ENCODE results near the gene STAG3.
"Not testable (repeated sequence)": the region's sequence is repeated elsewhere in the genome, so short reads cannot be mapped to it uniquely, and the experiment has no call there.

STAG3 gene

DNA sequence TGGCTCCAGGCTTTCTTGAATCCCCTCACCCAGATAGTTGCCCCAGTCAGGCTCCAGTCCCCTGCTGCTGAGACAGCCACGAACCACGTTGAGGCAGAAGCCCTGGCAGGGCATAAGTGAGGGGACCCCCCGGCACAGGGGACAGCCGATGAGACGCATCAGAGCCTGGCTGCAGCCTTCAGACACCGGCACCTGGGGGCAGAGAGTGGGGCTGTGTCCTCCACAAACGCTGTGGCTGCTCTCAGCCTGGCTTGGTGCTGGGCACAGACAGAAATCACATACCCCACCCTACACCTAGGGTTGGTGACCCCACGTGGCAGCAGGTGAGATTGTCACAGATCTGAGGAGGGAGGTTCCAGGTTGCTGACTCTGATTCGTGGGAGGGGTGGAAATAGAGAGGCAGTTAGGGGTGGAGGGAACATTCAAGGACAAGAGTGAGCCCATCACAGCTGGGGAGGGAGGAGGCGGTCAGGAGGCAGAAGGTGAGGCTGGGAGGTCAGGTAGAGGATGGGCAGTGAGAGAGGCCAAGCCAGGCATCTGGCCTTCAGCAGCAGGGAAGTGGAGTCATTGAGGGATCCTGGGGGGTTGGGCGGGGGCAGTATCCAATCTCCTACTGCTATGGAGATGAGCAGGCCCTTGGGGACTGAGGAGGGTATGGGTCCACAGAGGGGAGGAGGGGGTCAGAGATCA lies 3.8 kb upstream of the STAG3 start:
- no peak for DNase-seq (ENCODE audit: low spot score)

GRCh38 chr7:100174582-100174981 lies 3.1 kb upstream of the STAG3 start:
- no peak for DNase-seq (ENCODE audit: low spot score)

DNA sequence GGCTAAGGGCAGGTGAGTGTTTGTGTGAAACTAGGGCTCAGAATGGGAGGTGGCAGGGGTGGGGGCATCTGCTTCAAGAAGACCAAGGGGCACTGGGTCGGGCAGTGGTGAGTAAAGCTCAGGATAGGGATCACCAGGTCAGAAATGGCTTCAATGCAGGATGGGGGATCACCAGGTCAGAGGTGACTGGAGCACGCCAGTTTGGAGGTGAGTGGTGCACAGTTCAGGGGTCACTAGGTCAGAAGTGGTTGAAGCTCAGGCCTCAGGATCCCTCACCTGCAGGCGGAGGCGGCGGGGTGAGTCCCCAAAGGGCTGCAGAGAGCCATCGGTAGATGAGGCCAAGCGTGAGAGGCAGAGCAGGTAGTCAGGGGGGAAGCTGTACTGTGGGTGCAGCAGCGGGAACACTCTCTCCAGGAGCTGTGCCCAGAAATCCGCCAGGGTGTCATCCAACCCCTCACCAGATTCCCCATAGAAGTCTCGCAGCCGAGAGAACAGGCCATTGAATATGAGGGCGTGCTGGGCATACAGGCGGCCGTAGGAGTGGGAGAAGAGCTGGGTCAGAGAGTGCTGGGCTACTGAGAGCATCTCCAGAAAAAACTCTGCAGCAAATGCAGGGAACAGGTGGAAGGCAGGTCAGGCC lies 2.3 kb upstream of the STAG3 start:
- no peak for DNase-seq (ENCODE audit: low spot score)

DNA sequence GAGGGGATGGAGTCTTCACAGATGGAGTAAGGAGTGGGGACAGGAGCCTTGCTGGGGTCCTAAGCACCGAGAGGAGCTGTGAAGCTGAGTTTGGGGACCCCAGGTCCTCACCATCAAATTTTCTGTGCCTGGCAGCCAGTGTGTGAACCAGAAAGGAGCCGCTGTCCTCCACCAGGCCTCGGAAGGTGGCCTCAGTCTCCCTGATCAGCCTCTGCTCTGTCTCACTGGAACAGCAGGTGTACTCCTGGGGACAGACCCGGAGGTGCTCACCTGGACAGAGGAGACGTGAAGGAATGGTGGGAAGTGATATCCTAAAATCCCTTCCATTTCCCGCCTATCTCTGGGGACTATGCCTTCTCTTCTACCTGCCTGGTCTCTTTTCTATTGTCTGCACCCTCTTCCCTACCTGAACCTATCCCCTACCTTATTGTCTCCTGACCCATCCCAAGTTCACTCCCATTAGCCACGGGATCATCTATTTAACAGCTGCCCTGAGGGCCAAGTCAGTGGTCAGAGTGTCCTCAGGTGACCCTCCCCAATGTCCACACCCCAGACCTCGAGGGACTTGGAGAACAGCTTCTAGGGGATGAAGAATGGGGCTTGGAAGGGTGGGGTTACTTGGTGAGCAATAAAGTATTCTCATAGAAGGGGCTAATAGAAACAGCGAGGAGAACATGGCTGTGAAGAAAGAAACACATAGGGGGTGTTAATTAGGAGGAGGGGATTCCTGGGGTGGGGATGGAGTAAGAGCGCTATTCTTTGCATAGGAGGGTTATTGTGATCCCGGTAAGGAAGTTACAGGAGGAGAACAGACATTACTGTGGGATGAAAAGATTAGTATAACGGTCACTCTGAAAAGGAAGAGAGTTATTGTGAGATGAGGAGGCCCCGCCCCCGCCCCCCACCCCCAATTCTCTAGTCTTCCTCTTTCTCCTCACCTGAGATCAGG lies 1.3 kb upstream of the STAG3 start:
- DNase-seq (ENCODE audit: low spot score) = no peak

GRCh38 chr7:100180084-100180483 lies 2.4 kb downstream of the STAG3 start:
- DNase-seq (ENCODE audit: low spot score) = not testable (repeated sequence)

DNA sequence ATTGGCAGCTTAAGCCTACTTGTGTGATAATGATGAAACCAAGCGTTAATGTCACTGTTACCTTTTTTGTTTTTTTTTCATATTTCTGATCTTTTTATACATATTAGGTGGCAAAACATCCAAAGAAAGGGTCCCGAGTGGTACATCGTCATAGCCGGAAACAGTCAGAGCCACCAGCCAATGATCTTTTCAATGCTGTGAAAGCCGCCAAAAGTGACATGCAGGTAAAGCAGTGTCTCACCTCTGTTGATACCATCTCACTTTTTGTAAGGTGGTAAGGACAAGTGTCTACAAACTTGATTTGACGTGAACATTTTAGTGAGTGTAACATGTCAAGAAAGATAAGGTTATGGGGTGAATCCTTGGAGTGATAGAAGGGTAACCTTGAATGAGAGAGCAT lies 4.9 kb downstream of the STAG3 start:
- not testable (repeated sequence) for DNase-seq (ENCODE audit: low spot score)

DNA sequence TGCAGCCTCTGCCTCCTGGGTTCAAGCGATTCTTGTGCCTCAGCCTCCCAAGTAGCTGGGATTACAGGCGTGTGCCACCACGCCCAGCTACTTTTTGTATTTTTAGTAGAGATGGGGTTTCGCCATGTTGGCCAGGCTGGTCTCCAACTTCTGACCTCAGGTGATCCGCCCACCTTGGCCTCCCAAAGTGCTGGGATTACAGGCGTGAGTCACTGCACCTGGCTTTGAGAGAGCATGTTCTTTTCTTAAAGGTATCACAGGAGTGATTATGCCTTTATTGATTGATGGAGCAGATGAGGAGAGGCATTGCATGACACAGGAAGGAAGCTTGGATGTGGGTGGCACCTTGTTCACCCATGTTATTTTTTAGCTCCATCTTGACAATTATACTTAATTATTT lies 5.4 kb downstream of the STAG3 start:
- DNase-seq (ENCODE audit: low spot score) = not testable (repeated sequence)

GRCh38 chr7:100185726-100186125 lies 8.0 kb downstream of the STAG3 start:
- DNase-seq (ENCODE audit: low spot score) = no peak

DNA sequence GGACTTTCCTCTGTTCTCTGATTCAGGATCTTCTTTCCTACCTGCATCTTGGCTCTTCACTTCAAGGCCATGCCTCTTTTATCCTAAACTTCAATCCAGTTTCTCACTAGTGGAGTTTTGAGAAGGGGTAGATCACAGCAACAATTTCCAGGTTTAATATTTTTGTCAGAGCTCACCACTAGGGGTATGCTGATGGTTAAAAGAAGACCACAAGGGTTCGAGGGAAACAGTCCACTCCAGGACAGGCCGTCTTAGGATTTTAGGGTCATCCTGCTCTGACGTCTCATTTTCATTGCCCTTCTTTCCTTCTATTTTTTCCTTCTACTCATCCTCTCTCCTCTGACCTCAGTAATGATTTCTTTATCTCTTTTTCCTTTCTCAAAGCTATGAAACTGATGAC lies 11.3 kb downstream of the STAG3 start:
- DNase-seq (ENCODE audit: low spot score) = no peak

DNA sequence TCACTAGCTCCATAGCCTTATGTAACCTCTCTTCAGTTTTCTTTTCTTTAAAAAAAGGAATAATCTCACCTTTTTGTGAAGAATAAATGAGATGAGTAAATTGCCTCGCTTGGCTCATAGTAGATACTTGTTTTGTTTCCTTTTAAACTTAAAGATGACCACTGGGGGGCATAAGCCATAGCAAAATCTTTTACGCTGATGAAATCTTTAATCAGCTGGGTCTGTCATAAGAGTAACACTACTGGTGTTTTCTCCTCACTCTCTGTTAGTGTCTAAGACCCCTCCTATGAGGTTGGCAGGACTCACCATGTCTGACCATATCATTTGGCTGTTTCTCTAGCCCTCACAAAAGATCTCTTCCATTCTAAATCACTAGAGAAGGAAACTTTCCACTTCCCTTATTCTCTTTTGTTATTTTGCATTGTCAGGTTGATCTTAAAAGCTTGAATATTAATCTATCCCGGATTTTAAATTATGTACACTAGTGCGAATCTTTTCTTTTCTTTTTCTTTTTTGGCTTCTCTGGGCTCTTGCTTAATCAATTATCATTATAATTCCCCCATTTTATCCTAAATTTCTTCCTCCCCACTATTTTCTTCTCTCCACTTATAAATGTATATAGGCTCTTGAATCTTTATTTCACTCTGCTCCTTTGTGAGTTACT lies 12.5 kb downstream of the STAG3 start:
- DNase-seq (ENCODE audit: low spot score) = peak; percentile 63

GRCh38 chr7:100191775-100192174 lies 14.1 kb downstream of the STAG3 start:
- no peak for DNase-seq (ENCODE audit: low spot score)

DNA sequence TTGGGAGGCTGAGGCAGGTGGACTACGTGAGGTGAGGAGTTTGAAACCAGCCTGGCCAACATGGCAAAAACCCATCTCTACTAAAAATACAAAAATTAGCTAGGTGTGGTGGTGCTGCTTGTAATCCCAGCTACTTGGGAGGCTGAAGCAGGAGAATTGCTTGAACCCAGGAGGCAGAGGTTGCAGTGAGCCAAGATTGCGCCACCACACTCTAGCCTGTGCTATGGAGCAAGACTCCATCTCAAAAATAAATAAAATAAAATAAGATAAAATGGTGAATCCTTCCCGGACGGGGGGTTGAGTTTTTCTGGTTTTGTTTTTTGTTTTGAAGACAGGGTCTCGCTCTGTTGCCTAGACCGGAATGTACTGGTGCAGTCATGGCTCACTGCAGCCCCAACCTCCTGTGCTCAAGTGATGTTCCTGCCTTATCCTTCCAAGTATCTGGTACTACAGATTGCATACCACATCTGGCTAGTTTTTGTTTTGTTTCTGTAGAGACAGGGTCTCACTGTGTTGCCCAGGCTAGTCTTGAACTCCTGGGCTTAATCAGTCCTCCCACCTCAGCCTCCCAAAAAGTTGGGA lies 14.7 kb downstream of the STAG3 start:
- not testable (repeated sequence) for DNase-seq (ENCODE audit: low spot score)

GRCh38 chr7:100192969-100193368 lies 15.3 kb downstream of the STAG3 start:
- DNase-seq (ENCODE audit: low spot score) = no peak

GRCh38 chr7:100195222-100195621 lies 17.5 kb downstream of the STAG3 start:
- DNase-seq (ENCODE audit: low spot score) = no peak

- not testable (repeated sequence) for DNase-seq (ENCODE audit: low spot score)
These were observed 18.2 kb downstream of the STAG3 start for GRCh38 chr7:100195901-100196322.

- DNase-seq (ENCODE audit: low spot score) = no peak
These were observed 20.5 kb downstream of the STAG3 start for GRCh38 chr7:100198266-100198665.

DNA sequence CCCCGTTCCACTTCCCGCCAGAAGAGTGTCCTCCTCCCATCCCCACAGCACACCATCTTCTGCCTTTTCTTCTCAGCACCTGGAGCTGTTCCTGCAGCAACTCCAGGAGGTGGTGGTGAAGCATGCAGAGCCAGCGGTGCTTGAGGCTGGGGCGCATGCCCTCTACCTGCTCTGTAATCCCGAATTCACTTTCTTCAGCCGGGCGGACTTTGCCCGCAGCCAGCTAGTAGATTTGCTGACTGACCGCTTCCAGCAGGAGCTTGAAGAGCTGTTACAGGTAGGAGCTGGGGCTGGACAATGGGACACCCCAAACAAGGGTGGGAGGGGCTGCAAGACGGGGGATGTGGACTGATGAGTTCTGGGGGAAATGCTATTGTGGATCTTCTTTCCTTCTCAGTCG lies 23.0 kb downstream of the STAG3 start:
- no peak for DNase-seq (ENCODE audit: low spot score)

GRCh38 chr7:100204454-100204853 lies 26.7 kb downstream of the STAG3 start:
- DNase-seq (ENCODE audit: low spot score) = no peak

- peak; percentile 32 for DNase-seq (ENCODE audit: low spot score)
These were observed 31.2 kb downstream of the STAG3 start for GRCh38 chr7:100208911-100209408.

- no peak for DNase-seq (ENCODE audit: low spot score)
These were observed 31.8 kb downstream of the STAG3 start for GRCh38 chr7:100209493-100209892.

DNA sequence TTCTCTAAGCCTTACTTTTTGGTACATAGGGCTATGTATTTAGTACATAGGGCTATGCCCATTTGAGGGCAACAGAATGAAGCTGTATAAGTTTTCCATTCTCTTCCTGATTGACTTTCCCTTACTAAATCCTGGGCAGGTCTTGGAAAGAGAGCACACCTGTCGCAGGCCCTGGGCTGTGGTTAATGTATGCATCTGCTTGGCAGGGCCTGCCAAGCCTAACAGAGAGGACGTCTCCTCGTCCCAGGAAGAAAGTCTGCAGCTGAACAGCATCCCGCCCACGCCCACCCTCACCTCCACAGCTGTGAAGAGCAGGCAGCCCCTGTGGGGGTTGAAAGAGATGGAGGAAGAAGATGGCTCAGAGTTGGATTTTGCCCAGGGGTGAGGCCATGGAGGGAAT lies 33.1 kb downstream of the STAG3 start:
- DNase-seq (ENCODE audit: low spot score) = no peak

DNA sequence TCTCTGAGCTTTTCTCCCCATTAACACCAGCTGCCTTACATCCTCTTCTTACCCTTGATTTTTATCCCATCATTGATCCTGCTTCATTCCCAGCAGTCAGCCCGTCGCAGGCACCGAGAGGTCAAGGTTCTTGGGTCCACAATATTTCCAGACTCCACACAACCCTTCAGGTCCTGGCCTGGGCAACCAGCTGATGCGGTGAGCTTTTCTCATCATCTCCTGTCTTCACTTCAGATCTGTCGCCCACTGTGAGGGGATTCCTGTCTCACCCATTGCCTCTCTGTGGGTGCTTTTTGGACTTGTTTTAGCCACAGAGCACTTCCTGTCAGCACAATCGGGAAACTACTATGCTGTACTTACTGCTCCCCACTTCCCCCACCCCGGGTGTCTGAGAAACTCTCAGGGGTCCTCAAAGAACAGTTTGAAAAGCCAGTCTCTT lies 33.6 kb downstream of the STAG3 start:
- peak; percentile 37 for DNase-seq (ENCODE audit: low spot score)
